Mesendoderm (in vitro differentiated cells): Measurements from ENCODE around the gene SHISA9.

Source experiments
- DNase-seq: peaks from one replicate; pipeline ENCODE4 v3.0.0; 2013
- H2AK5ac ChIP-seq: 2 replicates; pipeline ENCODE4 v1.6.1; 2013; ENCODE audit warnings: low read length, inconsistent platforms
- H2BK120ac ChIP-seq: 2 replicates; pipeline ENCODE4 v1.6.1; 2013; ENCODE audit warnings: low read depth, mild to moderate bottlenecking, low read length, moderate library complexity, mixed read lengths
- H2BK15ac ChIP-seq: replicated peaks from 2 replicates; pipeline ENCODE4 v1.6.1; 2013; ENCODE audit warnings: low read depth, mild to moderate bottlenecking, moderate library complexity
- H2BK5ac ChIP-seq: 2 replicates; pipeline ENCODE4 v1.6.1; 2013; ENCODE audit warnings: low read length, inconsistent platforms
- H3K18ac ChIP-seq: 2 replicates; pipeline ENCODE4 v1.6.1; 2013; ENCODE audit warnings: mild to moderate bottlenecking, low read length, mixed read lengths
- H3K23ac ChIP-seq: one replicate; pipeline ENCODE4 v1.6.1; 2013; ENCODE audit warnings: low read length
- H3K27ac ChIP-seq: 2 replicates; pipeline ENCODE4 v1.5.1; 2013; ENCODE audit warnings: low read depth, mild to moderate bottlenecking, inconsistent platforms, low read length, moderate library complexity
- H3K27me3 ChIP-seq: 2 replicates; pipeline ENCODE4 v1.6.1; 2013; ENCODE audit warnings: low read length, control low read depth, mild to moderate bottlenecking, inconsistent platforms; ENCODE audit not compliant: insufficient read depth, poor library complexity
- H3K36me3 ChIP-seq: 2 replicates; pipeline ENCODE4 v1.6.1; 2013; ENCODE audit warnings: low read length, inconsistent platforms; ENCODE audit not compliant: control insufficient read depth, insufficient read depth
- H3K4ac ChIP-seq: one replicate; pipeline ENCODE4 v1.6.1; 2013; ENCODE audit warnings: low read depth, mild to moderate bottlenecking, low read length, moderate library complexity
- H3K4me1 ChIP-seq: 2 replicates; pipeline ENCODE4 v1.6.1; 2013; ENCODE audit warnings: low read depth, low read length, inconsistent platforms; ENCODE audit not compliant: control insufficient read depth
- H3K4me2 ChIP-seq: 2 replicates; pipeline ENCODE4 v1.6.1; 2013; ENCODE audit warnings: low read length
- H3K4me3 ChIP-seq: 2 replicates; pipeline ENCODE4 v1.5.1; 2013; ENCODE audit warnings: mild to moderate bottlenecking, low read length
- H3K56ac ChIP-seq: one replicate; pipeline ENCODE4 v1.6.1; 2013; ENCODE audit warnings: low read length
- H3K79me1 ChIP-seq: 2 replicates; pipeline ENCODE4 v1.6.1; 2013; ENCODE audit warnings: low read length, inconsistent platforms
- H3K79me2 ChIP-seq: 2 replicates; pipeline ENCODE4 v1.6.1; 2013; ENCODE audit warnings: mild to moderate bottlenecking, low read length; ENCODE audit not compliant: control insufficient read depth, insufficient read depth
- H3K9ac ChIP-seq: 2 replicates; pipeline ENCODE4 v1.6.1; 2013; ENCODE audit warnings: low read length, inconsistent platforms
- H4K5ac ChIP-seq: one replicate; pipeline ENCODE4 v1.6.1; 2013; ENCODE audit warnings: low read length
- H4K8ac ChIP-seq: one replicate; pipeline ENCODE4 v1.6.1; 2013; ENCODE audit warnings: low read depth, mild to moderate bottlenecking, control low read depth, low read length, moderate library complexity
- WGBS: extraction: QIAGEN DNeasy Blood & Tissue Kit; methylation state at CpG from one replicate; pipeline ENCODE4 v1.1.7; 2013; ENCODE audit warnings: low lambda C conversion rate, missing lambda C conversion rate; ENCODE audit not compliant: insufficient coverage; ENCODE audit errors: extremely low coverage; 5-methylcytosine and 5-hydroxymethylcytosine counted together

The SHISA9 gene

DNA sequence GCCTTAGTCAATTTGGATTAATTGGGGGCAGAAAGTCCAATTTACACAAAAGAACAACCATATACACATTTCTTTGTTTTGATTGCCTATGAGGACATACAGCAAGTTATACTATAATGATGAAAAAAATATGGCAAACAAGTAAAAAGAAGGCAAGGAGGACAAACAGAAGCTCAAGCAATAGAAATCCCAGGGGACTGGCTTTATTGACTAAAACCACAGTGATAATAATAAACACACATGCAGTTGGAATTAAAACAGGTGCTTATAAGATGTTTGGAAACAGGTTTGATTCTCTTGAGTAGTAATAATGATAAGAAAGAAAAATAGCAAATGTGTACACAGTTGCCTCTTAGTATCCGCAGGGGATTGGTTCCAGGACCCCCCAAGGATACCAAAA lies 176.4 kb downstream of the SHISA9 start:
- no peaks in the 10 kb centered on the region for H3K27me3 ChIP-seq
- DNase-seq = no peak
- H3K4me1 ChIP-seq = no peaks in the 10 kb centered on the region
- H3K9ac ChIP-seq = no peak overlapping the region
- H3K79me1 ChIP-seq = peaks cover 6% of the 10 kb centered on the region
- no peak overlapping the region for H3K27ac ChIP-seq
- H3K36me3 ChIP-seq = no peaks in the 10 kb centered on the region
- H4K8ac ChIP-seq = no peak overlapping the region
- no peaks in the 10 kb centered on the region for H3K79me2 ChIP-seq
- H4K5ac ChIP-seq = no peak overlapping the region
- no peak overlapping the region for H3K56ac ChIP-seq
- H3K4me2 ChIP-seq = no peak overlapping the region
- H2BK15ac ChIP-seq = no peak overlapping the region
- H3K18ac ChIP-seq = no peak overlapping the region
- no peak overlapping the region for H3K4me3 ChIP-seq
- no peak overlapping the region for H3K23ac ChIP-seq
- H2BK5ac ChIP-seq = no peak overlapping the region
- H2BK120ac ChIP-seq = no peak overlapping the region
- no CpG with 5 or more reads among the region's 1 CpG for WGBS
- no peak overlapping the region for H3K4ac ChIP-seq
- H2AK5ac ChIP-seq = no peak overlapping the region

DNA sequence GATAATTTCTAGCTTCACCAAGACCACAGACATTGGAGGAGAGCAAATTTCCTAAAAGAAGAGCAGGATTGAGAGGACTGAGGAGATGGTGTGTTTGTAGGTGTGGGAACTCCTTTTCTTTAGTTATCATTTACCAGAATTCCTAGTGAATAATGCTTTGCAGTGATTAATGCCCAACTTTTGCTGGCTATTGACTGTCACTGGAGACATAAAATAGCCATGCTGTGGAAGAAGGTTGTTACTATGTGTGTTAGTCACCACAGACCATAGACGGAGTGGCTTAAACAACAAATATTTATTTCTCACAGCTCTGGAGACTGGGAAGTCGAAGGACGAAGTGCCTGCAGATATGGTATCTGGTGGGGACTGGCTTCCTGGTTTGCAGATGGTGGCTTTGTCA lies 179.1 kb downstream of the SHISA9 start:
- no CpG with 5 or more reads among the region's 3 CpGs for WGBS
- Histone ChIP-seq H2AK5ac (no peak overlapping the region), H3K79me1 (peaks cover 9% of the 10 kb centered on the region), H3K27ac (no peak overlapping the region), H3K18ac (no peak overlapping the region), H3K23ac (no peak overlapping the region), H3K56ac (no peak overlapping the region), H2BK15ac (peak overlapping the region; percentile 42), H3K4me1 (peaks cover 7% of the 10 kb centered on the region), H3K4me2 (no peak overlapping the region), H3K4me3 (no peak overlapping the region), H2BK5ac (no peak overlapping the region), H3K27me3 (no peaks in the 10 kb centered on the region), H3K9ac (no peak overlapping the region), H4K8ac (no peak overlapping the region), H3K36me3 (no peaks in the 10 kb centered on the region), H2BK120ac (no peak overlapping the region), H3K4ac (no peak overlapping the region), H3K79me2 (peaks cover 2% of the 10 kb centered on the region), H4K5ac (no peak overlapping the region)
- no peak for DNase-seq

- no peak overlapping the region for H4K8ac ChIP-seq
- no peaks in the 10 kb centered on the region for H3K27me3 ChIP-seq
- no peak overlapping the region for H3K9ac ChIP-seq
- no peak overlapping the region for H2BK120ac ChIP-seq
- no peak overlapping the region for H2AK5ac ChIP-seq
- no peak overlapping the region for H4K5ac ChIP-seq
- H3K4ac ChIP-seq = no peak overlapping the region
- H3K79me1 ChIP-seq = peaks cover 4% of the 10 kb centered on the region
- no peak overlapping the region for H2BK15ac ChIP-seq
- no peak overlapping the region for H2BK5ac ChIP-seq
- H3K27ac ChIP-seq = no peak overlapping the region
- H3K4me2 ChIP-seq = no peak overlapping the region
- H3K36me3 ChIP-seq = no peaks in the 10 kb centered on the region
- DNase-seq = no peak
- no peak overlapping the region for H3K4me3 ChIP-seq
- no peak overlapping the region for H3K56ac ChIP-seq
- H3K23ac ChIP-seq = no peak overlapping the region
- WGBS = no CpG with 5 or more reads among the region's 5 CpGs
- no peak overlapping the region for H3K18ac ChIP-seq
- H3K4me1 ChIP-seq = peaks cover 7% of the 10 kb centered on the region
- H3K79me2 ChIP-seq = peaks cover 2% of the 10 kb centered on the region
Observed at GRCh38 chr16:13081825-13082331, 180.5 kb downstream of the SHISA9 start.

GRCh38 chr16:13083681-13084080 lies 182.3 kb downstream of the SHISA9 start:
- H2BK5ac ChIP-seq = no peak overlapping the region
- peak; percentile 71 for DNase-seq
- H4K5ac ChIP-seq = no peak overlapping the region
- H3K56ac ChIP-seq = no peak overlapping the region
- H3K4me1 ChIP-seq = peaks cover 7% of the 10 kb centered on the region
- WGBS = no CpG with 5 or more reads among the region's 5 CpGs
- no peak overlapping the region for H3K4me3 ChIP-seq
- peaks cover 2% of the 10 kb centered on the region for H3K79me2 ChIP-seq
- no peaks in the 10 kb centered on the region for H3K27me3 ChIP-seq
- H3K18ac ChIP-seq = no peak overlapping the region
- no peaks in the 10 kb centered on the region for H3K36me3 ChIP-seq
- no peak overlapping the region for H3K23ac ChIP-seq
- no peak overlapping the region for H3K27ac ChIP-seq
- no peak overlapping the region for H2BK120ac ChIP-seq
- no peak overlapping the region for H3K4ac ChIP-seq
- H2BK15ac ChIP-seq = no peak overlapping the region
- no peak overlapping the region for H3K4me2 ChIP-seq
- no peak overlapping the region for H2AK5ac ChIP-seq
- H4K8ac ChIP-seq = no peak overlapping the region
- H3K79me1 ChIP-seq = peaks cover 4% of the 10 kb centered on the region
- H3K9ac ChIP-seq = no peak overlapping the region

GRCh38 chr16:13084331-13084730 lies 182.9 kb downstream of the SHISA9 start:
- Histone ChIP-seq H3K79me1 (peaks cover 4% of the 10 kb centered on the region), H4K5ac (no peak overlapping the region), H3K4me2 (no peak overlapping the region), H3K4me3 (no peak overlapping the region), H2AK5ac (no peak overlapping the region), H3K4me1 (peaks cover 7% of the 10 kb centered on the region), H3K56ac (no peak overlapping the region), H3K27ac (no peak overlapping the region), H3K27me3 (no peaks in the 10 kb centered on the region), H2BK5ac (no peak overlapping the region), H3K4ac (no peak overlapping the region), H4K8ac (no peak overlapping the region), H2BK15ac (no peak overlapping the region), H3K18ac (no peak overlapping the region), H3K79me2 (peaks cover 2% of the 10 kb centered on the region), H3K23ac (no peak overlapping the region), H3K9ac (no peak overlapping the region), H2BK120ac (no peak overlapping the region), H3K36me3 (no peaks in the 10 kb centered on the region)
- WGBS = no CpG with 5 or more reads among the region's 2 CpGs
- DNase-seq = no peak

- Histone ChIP-seq H3K79me2 (peaks cover 6% of the 10 kb centered on the region), H3K27me3 (no peaks in the 10 kb centered on the region), H2BK15ac (no peak overlapping the region), H3K23ac (no peak overlapping the region), H3K9ac (no peak overlapping the region), H4K5ac (no peak overlapping the region), H3K79me1 (peaks cover 8% of the 10 kb centered on the region), H3K27ac (no peak overlapping the region), H3K4me3 (no peak overlapping the region), H3K4ac (peak overlapping the region; percentile 2), H3K4me2 (no peak overlapping the region), H2AK5ac (no peak overlapping the region), H3K18ac (peak overlapping the region; percentile 32), H3K36me3 (no peaks in the 10 kb centered on the region), H2BK120ac (no peak overlapping the region), H3K4me1 (peaks cover 9% of the 10 kb centered on the region), H4K8ac (no peak overlapping the region), H2BK5ac (no peak overlapping the region), H3K56ac (peak overlapping the region; percentile 5)
- peak; percentile 88 for DNase-seq
- no CpG with 5 or more reads among the region's 7 CpGs for WGBS
Observed at GRCh38 chr16:13093661-13094060, 192.3 kb downstream of the SHISA9 start.
